ENCODE measurements around the gene C9orf78. TPM values are rescaled to one million over a fixed set of nuclear protein-coding genes. Genes with fewer than 3 reads are reported as not detected.
A peak's percentile ranks its signal among the peaks of the same experiment; 100 is the strongest.

Gene C9orf78
- total and polyA plus RNA-seq, 9 of the 15 experiments (the other 6 are each of a cell fraction or from before 2014, with no cell fraction given): 94.6 to 266 (median 202) TPM

DNA sequence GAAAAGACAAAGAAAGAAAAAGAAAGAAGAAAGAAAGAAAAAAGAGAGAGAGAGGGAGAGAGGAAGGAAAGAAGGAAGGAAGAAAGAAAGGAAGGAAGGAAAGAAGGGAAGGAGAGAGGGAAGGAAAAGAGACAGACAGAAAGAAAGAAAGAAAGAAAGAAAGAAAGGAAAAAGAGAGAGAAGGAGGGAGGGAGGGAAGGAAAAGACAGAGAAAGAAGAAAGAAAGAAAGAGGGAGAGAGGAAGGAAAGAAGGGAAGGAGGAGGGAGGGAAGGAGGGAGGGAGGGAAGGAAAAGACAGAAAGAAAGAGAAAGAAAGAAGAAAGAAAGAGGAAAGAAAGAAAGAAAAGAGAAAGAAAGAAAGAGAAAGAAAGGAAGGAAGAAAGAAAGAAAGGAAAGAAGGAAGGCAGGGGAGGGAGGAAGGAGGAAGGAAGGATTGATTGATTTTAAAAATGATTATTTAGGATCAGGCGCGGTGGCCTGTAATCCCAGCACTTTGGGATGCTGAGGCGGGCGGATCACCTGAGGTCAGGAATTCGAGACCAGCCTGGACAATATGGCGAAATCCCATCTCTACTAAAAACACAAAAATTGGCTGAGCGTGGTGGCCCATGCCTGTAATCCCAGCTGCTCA, 55.4 kb downstream of the C9orf78 start (continued):
- TF ChIP-seq, protein P1, sequence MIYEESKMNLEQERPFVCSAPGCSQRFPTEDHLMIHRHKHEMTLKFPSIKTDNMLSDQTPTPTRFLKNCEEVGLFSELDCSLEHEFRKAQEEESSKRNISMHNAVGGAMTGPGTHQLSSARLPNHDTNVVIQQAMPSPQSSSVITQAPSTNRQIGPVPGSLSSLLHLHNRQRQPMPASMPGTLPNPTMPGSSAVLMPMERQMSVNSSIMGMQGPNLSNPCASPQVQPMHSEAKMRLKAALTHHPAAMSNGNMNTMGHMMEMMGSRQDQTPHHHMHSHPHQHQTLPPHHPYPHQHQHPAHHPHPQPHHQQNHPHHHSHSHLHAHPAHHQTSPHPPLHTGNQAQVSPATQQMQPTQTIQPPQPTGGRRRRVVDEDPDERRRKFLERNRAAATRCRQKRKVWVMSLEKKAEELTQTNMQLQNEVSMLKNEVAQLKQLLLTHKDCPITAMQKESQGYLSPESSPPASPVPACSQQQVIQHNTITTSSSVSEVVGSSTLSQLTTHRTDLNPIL (CRISPR knock-in tag; IDR thresholded peaks at IDR 0.05): no peak
- TF ChIP-seq, protein P2, sequence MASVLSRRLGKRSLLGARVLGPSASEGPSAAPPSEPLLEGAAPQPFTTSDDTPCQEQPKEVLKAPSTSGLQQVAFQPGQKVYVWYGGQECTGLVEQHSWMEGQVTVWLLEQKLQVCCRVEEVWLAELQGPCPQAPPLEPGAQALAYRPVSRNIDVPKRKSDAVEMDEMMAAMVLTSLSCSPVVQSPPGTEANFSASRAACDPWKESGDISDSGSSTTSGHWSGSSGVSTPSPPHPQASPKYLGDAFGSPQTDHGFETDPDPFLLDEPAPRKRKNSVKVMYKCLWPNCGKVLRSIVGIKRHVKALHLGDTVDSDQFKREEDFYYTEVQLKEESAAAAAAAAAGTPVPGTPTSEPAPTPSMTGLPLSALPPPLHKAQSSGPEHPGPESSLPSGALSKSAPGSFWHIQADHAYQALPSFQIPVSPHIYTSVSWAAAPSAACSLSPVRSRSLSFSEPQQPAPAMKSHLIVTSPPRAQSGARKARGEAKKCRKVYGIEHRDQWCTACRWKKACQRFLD (CRISPR knock-in tag; IDR thresholded peaks at IDR 0.05): no peak
- TF ChIP-seq OTX1 (CRISPR knock-in tag; IDR thresholded peaks at IDR 0.05) (peak; percentile 88; the same call in 1 of the 2 replicates), LARP7 (IDR thresholded peaks at IDR 0.05) (peak; percentile 70; the same call in 1 of the 2 replicates), PRPF4 (IDR thresholded peaks at IDR 0.05; ENCODE audit: insufficient read depth, low read depth, low read length, poor library complexity, severe bottlenecking) (no peak), CSDE1 (IDR thresholded peaks at IDR 0.05) (0 out of 4 replicates have a peak, but pooled peaks of 1 of the 2 experiments have one; percentile 29), ZNF57 (CRISPR knock-in tag; IDR thresholded peaks at IDR 0.05) (no peak), ZBTB8A (IDR thresholded peaks at IDR 0.05; ENCODE audit: partially characterized antibody) (no peak), DNMT1 (IDR thresholded peaks at IDR 0.05) (no peak), ZC3H8 (IDR thresholded peaks at IDR 0.05) (0 out of 2 replicates have a peak, but pooled peaks have one; percentile 44), PHTF2 (CRISPR knock-in tag; IDR thresholded peaks at IDR 0.05) (no peak), ZNF217 (CRISPR knock-in tag; IDR thresholded peaks at IDR 0.05) (no peak), NR2F6 (CRISPR knock-in tag; IDR thresholded peaks at IDR 0.05) (no peak)
- TF ChIP-seq, protein P3, sequence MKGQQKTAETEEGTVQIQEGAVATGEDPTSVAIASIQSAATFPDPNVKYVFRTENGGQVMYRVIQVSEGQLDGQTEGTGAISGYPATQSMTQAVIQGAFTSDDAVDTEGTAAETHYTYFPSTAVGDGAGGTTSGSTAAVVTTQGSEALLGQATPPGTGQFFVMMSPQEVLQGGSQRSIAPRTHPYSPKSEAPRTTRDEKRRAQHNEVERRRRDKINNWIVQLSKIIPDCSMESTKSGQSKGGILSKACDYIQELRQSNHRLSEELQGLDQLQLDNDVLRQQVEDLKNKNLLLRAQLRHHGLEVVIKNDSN (CRISPR knock-in tag; IDR thresholded peaks at IDR 0.05): no peak
- TF ChIP-seq, protein P4, sequence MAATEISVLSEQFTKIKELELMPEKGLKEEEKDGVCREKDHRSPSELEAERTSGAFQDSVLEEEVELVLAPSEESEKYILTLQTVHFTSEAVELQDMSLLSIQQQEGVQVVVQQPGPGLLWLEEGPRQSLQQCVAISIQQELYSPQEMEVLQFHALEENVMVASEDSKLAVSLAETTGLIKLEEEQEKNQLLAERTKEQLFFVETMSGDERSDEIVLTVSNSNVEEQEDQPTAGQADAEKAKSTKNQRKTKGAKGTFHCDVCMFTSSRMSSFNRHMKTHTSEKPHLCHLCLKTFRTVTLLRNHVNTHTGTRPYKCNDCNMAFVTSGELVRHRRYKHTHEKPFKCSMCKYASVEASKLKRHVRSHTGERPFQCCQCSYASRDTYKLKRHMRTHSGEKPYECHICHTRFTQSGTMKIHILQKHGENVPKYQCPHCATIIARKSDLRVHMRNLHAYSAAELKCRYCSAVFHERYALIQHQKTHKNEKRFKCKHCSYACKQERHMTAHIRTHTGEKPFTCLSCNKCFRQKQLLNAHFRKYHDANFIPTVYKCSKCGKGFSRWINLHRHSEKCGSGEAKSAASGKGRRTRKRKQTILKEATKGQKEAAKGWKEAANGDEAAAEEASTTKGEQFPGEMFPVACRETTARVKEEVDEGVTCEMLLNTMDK (IDR thresholded peaks at IDR 0.05; ENCODE audit: borderline replicate concordance, insufficient read depth, low read depth, low read length, poor library complexity, severe bottlenecking): no peak
- TF ChIP-seq, protein P5, sequence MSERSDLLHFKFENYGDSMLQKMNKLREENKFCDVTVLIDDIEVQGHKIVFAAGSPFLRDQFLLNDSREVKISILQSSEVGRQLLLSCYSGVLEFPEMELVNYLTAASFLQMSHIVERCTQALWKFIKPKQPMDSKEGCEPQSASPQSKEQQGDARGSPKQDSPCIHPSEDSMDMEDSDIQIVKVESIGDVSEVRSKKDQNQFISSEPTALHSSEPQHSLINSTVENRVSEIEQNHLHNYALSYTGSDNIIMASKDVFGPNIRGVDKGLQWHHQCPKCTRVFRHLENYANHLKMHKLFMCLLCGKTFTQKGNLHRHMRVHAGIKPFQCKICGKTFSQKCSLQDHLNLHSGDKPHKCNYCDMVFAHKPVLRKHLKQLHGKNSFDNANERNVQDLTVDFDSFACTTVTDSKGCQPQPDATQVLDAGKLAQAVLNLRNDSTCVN (CRISPR knock-in tag; IDR thresholded peaks at IDR 0.05): peak; percentile 94
